BLaER1 treated with 17β-estradiol and CSF1 and Interleukin-3, amounts not matched to agents 10 nM and 100 nM (cell line): Measurements from ENCODE around the gene C9orf85.

Source experiments
- H3K27ac ChIP-seq, 11 experiments: shearing (Covaris generic); formaldehyde crosslinking; 2 replicates each; pipeline ENCODE4 v1.8.1; 2022
- H3K27me3 ChIP-seq, 11 experiments: shearing (Covaris generic); formaldehyde crosslinking; 2 replicates each; pipeline ENCODE4 v1.8.1; 2022
- H3K36me3 ChIP-seq, 11 experiments: shearing (Covaris generic); formaldehyde crosslinking; 2 replicates each; pipeline ENCODE4 v1.8.1; 2022
- H3K4me1 ChIP-seq, 10 experiments: shearing (Covaris generic); formaldehyde crosslinking; 2 replicates each; pipeline ENCODE4 v1.8.1; 2022
- H3K4me2 ChIP-seq, 11 experiments: shearing (Covaris generic); formaldehyde crosslinking; 2 replicates each; pipeline ENCODE4 v1.8.1; 2022
- H3K4me3 ChIP-seq, 10 experiments: shearing (Covaris generic); formaldehyde crosslinking; 2 replicates each; pipeline ENCODE4 v1.8.1; 2022
- H3K9ac ChIP-seq, 11 experiments: shearing (Covaris generic); formaldehyde crosslinking; 2 replicates each; pipeline ENCODE4 v1.8.1; 2022
- H3K9me3 ChIP-seq, 11 experiments: shearing (Covaris generic); formaldehyde crosslinking; replicated peaks in 1 of 11; 2 replicates each; pipeline ENCODE4 v1.8.1; 2022
- H4K20me1 ChIP-seq, 11 experiments: shearing (Covaris generic); formaldehyde crosslinking; 2 replicates each; pipeline ENCODE4 v1.8.1; 2022
- Cebpa-rat ChIP-seq, 11 experiments: shearing (Covaris generic); IDR thresholded peaks; 2 replicates each; pipeline ENCODE4 v1.8.1; 2022

The C9orf85 gene

DNA sequence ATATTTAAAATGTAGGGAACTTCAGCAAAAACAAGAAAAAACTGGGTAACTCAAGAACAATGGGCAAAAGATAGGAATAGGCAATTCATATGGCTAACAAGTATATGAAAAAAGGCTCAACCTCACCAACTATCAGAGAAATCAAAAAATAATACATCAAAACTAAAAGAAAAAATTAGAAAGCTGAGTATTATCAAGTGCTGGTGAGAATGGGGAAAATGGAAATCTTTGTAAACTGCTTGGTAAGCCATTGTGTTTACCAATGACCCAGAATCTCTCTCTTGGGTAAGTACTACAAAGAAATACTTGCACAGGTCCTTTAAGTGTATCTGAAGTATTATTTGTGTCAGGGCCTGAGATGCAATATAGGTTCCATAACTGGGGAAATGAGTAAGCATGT, 27.4 kb upstream of the C9orf85 start:
- Histone ChIP-seq H3K27ac (no peak overlapping the region), H3K9me3 (peaks cover 62 to 100% (median 93%) of the 10 kb centered on the region in 11 experiments), H3K4me3 (peak overlapping the region in 2 of 10 experiments; percentile 22 to 37; a peak in 6 of 20 replicates), H4K20me1 (peaks cover 0 to 57% (median 10%) of the 10 kb centered on the region in 11 experiments; a peak in 9 of 22 replicates), H3K27me3 (no peaks in the 10 kb centered on the region), H3K36me3 (peaks cover 38 to 100% (median 82%) of the 10 kb centered on the region in 11 experiments), H3K4me2 (no peak overlapping the region), H3K9ac (no peak overlapping the region), H3K4me1 (peaks cover 5 to 36% (median 16%) of the 10 kb centered on the region in 10 experiments)
- TF ChIP-seq Cebpa-rat (IDR thresholded peaks at IDR 0.05) = no peak

DNA sequence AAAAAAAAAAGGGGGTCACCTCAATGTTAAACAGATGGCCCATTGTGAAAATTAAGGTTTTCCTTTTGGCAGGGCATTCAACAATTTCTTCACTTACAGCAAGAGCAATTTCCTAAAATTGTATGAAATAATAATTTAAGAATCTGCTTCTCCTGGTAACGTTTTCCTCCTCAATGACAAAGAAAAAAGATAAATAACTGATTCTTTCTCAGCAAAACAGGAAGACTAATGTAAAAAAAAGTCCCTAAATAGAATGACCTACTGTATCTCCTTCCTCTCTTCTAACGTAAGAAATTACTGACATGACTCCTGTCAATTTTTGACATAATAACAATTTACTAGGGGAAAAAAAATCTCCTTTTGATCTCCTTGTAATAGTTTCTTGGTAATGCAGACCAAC, 26.0 kb upstream of the C9orf85 start:
- peaks cover 47 to 93% (median 84%) of the 10 kb centered on the region in 11 experiments for H3K9me3 ChIP-seq

DNA sequence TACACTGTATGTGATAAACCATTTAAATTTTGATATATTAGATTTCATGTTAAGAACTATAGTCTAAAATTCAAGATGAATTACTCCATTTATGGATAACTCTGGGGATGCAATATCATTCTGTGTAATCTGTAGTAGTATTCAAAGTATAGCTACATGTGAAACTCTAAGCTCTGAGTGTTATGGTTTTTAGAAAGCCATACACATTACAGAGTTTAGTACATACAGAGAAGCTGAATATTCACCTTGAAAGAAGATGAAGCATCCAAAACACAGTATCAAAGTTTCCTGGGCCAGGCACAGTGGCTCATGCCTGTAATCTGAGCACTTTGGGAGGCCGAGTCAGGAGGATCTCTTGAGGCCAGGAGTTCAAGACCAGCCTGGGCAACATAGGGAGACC, 25.4 kb upstream of the C9orf85 start:
- peak overlapping the region in 10 of 11 experiments; percentile 6 to 59 (median 40); a peak in 13 of 22 replicates for H3K4me2 ChIP-seq
- no peaks in the 10 kb centered on the region for H3K27me3 ChIP-seq
- no peak overlapping the region; a peak in 1 of 22 replicates for H3K9ac ChIP-seq
- no peak for TF ChIP-seq Cebpa-rat (IDR thresholded peaks at IDR 0.05)
- H4K20me1 ChIP-seq = peaks cover 0 to 65% (median 21%) of the 10 kb centered on the region in 11 experiments; a peak in 9 of 22 replicates
- peak overlapping the region in 8 of 11 experiments; percentile 21 to 56 (median 46); a peak in 13 of 22 replicates for H3K27ac ChIP-seq
- H3K36me3 ChIP-seq = peaks cover 40 to 96% (median 74%) of the 10 kb centered on the region in 11 experiments
- peaks cover 13 to 52% (median 33%) of the 10 kb centered on the region in 10 experiments for H3K4me1 ChIP-seq
- peak overlapping the region in 1 of 10 experiments; percentile 20; a peak in 1 of 20 replicates for H3K4me3 ChIP-seq
- H3K9me3 ChIP-seq = peaks cover 41 to 87% (median 79%) of the 10 kb centered on the region in 11 experiments

More for the DNA sequence above, 26.0 kb upstream of the C9orf85 start:
- Histone ChIP-seq H3K4me2 (peak overlapping the region in 8 of 11 experiments; percentile 6 to 47 (median 34); a peak in 11 of 22 replicates), H3K4me1 (peaks cover 13 to 47% (median 29%) of the 10 kb centered on the region in 10 experiments), H3K27me3 (no peaks in the 10 kb centered on the region), H3K9ac (no peak overlapping the region; a peak in 1 of 22 replicates), H3K4me3 (peak overlapping the region in 1 of 10 experiments; percentile 8; a peak in 2 of 20 replicates), H3K36me3 (peaks cover 41 to 96% (median 79%) of the 10 kb centered on the region in 11 experiments), H3K27ac (peak overlapping the region in 6 of 11 experiments; percentile 15 to 56 (median 42); a peak in 5 of 22 replicates), H4K20me1 (peaks cover 0 to 59% (median 16%) of the 10 kb centered on the region in 11 experiments; a peak in 9 of 22 replicates)
- TF ChIP-seq Cebpa-rat (IDR thresholded peaks at IDR 0.05) = no peak

DNA sequence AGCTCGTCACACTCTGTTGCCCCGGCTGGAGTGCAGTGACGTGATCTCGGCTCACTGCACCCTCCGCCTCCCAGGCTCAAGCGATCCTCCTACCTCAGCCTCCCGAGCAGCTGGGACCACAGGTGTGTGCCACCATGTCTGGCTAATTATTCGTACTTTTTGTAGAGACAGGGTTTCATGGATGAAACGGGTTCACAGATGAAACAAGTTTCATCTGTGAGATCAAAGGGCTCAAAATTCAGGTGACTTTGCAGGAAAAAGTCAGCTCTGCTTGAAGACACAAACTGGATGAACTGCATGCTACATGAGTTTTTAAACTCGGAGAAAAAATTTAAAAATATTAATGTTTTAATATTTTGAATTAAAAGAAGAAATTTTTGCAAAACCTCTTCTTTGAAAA, 24.9 kb upstream of the C9orf85 start:
- Histone ChIP-seq H3K4me1 (peaks cover 15 to 57% (median 37%) of the 10 kb centered on the region in 10 experiments), H3K9ac (no peak overlapping the region), H4K20me1 (peaks cover 0 to 68% (median 22%) of the 10 kb centered on the region in 11 experiments; a peak in 9 of 22 replicates), H3K9me3 (peaks cover 36 to 84% (median 74%) of the 10 kb centered on the region in 11 experiments), H3K4me3 (peak overlapping the region in 2 of 10 experiments; percentile 17 to 20; a peak in 3 of 20 replicates), H3K27ac (peak overlapping the region in 8 of 11 experiments; percentile 21 to 56 (median 46); a peak in 13 of 22 replicates), H3K4me2 (peak overlapping the region in 9 of 11 experiments; percentile 6 to 59 (median 41); a peak in 16 of 22 replicates), H3K27me3 (no peaks in the 10 kb centered on the region), H3K36me3 (peaks cover 35 to 96% (median 72%) of the 10 kb centered on the region in 11 experiments)
- no peak for TF ChIP-seq Cebpa-rat (IDR thresholded peaks at IDR 0.05)

DNA sequence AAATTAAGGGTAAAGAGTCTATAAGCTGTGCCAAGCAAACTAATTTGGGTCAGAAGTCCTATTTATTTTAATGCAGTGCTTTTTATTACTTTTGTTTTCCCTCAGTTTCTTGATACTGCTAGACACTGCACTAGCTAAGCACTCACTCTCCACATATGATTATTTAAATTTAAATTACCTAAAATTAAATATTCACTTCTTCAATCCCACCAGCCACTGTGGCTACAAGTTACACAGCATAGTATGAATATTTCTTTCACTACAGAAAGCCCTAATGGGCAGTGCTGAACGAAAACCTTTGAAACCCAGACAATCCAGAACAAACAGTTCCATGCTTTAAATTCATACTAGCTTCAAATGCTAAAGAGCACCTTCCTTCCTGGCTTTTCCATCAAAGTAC, 24.1 kb upstream of the C9orf85 start:
- Histone ChIP-seq H3K36me3 (peaks cover 27 to 94% (median 65%) of the 10 kb centered on the region in 11 experiments), H3K9me3 (peaks cover 28 to 81% (median 65%) of the 10 kb centered on the region in 11 experiments), H3K9ac (no peak overlapping the region), H3K27ac (peak overlapping the region in 5 of 11 experiments; percentile 4 to 51 (median 19); a peak in 3 of 22 replicates), H4K20me1 (peaks cover 0 to 66% (median 22%) of the 10 kb centered on the region in 11 experiments; a peak in 9 of 22 replicates), H3K4me1 (peaks cover 16 to 66% (median 42%) of the 10 kb centered on the region in 10 experiments), H3K27me3 (no peaks in the 10 kb centered on the region), H3K4me3 (peak overlapping the region in 1 of 10 experiments; percentile 8; a peak in 1 of 20 replicates), H3K4me2 (peak overlapping the region in 6 of 11 experiments; percentile 1 to 47 (median 18); a peak in 7 of 22 replicates)
- TF ChIP-seq Cebpa-rat (IDR thresholded peaks at IDR 0.05) = no peak

DNA sequence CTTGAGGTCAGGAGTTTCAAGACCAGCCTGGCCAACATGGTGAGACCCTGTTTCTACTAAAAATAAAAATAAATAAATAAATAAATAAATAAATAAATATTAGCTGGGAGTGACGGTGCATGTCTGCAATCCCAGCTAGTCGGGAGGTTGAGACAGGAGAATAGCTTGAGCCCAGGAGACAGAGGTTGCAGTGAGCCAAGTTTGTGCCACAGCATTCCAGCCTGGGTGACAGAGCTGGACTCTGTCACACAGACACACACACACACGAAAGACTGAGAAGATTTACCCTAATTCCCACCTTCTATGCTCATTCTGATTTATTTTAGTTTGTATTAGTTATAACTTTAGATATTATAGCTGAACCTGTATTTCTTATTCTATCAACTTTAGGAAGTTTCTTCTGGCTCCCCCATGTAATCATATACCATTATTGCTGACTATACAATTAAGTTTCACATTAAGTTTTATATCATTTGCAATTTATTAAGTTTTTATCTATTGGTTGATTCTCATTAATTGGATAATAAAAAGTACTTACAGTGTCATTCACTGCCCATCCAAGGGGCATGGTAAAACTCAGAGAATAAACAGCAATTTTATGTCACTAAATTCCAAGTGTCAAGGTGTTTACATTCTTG, 21.3 kb upstream of the C9orf85 start:
- H3K27ac ChIP-seq = peak overlapping the region in 6 of 11 experiments; percentile 26 to 56 (median 42); a peak in 6 of 22 replicates
- H4K20me1 ChIP-seq = peaks cover 0 to 59% (median 22%) of the 10 kb centered on the region in 11 experiments; a peak in 9 of 22 replicates
- 0 out of 20 replicates have a peak overlapping the region, but pooled peaks of 1 of the 10 experiments have one; percentile 42 for H3K4me3 ChIP-seq
- no peak for TF ChIP-seq Cebpa-rat (IDR thresholded peaks at IDR 0.05)
- H3K36me3 ChIP-seq = peaks cover 3 to 94% (median 58%) of the 10 kb centered on the region in 11 experiments; a peak in 16 of 22 replicates
- H3K9me3 ChIP-seq = peaks cover 0 to 81% (median 54%) of the 10 kb centered on the region in 11 experiments; a peak in 19 of 22 replicates
- no peaks in the 10 kb centered on the region for H3K27me3 ChIP-seq
- peaks cover 33 to 80% (median 60%) of the 10 kb centered on the region in 10 experiments for H3K4me1 ChIP-seq
- H3K4me2 ChIP-seq = peak overlapping the region in 9 of 11 experiments; percentile 27 to 71 (median 46); a peak in 15 of 22 replicates
- H3K9ac ChIP-seq = no peak overlapping the region; a peak in 2 of 22 replicates

DNA sequence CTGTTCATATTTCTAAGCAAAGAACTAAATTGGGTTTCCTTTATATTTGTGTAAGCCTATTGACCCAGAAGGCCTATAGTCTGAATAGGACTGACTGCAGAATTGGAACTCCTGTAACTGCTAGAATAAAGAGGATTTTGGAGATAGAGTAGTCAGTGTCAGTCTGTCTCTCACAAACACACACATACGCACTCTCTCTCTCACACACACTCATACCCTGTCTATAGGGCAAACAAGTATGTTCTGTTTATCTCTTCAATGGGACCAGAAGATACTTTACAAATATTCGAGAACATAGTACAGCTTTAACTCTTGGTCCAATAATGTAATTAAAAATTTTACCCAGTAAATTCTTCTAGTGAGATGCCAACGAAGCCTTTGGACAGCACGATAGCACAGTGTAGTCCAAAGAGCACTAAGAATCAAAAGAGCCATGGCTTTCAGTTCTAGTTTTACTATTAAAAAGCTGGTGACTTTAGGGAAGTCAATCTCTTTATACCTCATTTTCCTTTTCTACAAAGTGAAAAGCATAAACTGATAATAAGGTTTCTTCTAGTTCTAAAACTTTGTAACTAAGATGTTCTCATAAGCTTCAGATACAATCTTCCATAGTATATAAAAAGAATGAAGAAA, 19.8 kb upstream of the C9orf85 start:
- peaks cover 3 to 92% (median 51%) of the 10 kb centered on the region in 11 experiments; a peak in 16 of 22 replicates for H3K36me3 ChIP-seq
- H3K9ac ChIP-seq = no peak overlapping the region; a peak in 1 of 22 replicates
- H3K9me3 ChIP-seq = peaks cover 0 to 66% (median 40%) of the 10 kb centered on the region in 11 experiments; a peak in 17 of 22 replicates
- H3K27ac ChIP-seq = peak overlapping the region in 7 of 11 experiments; percentile 8 to 53 (median 39); a peak in 12 of 22 replicates
- TF ChIP-seq Cebpa-rat (IDR thresholded peaks at IDR 0.05) = no peak
- H4K20me1 ChIP-seq = peaks cover 0 to 61% (median 21%) of the 10 kb centered on the region in 11 experiments; a peak in 8 of 22 replicates
- H3K4me1 ChIP-seq = peaks cover 43 to 89% (median 67%) of the 10 kb centered on the region in 10 experiments
- no peaks in the 10 kb centered on the region for H3K27me3 ChIP-seq
- H3K4me3 ChIP-seq = no peak overlapping the region
- H3K4me2 ChIP-seq = peak overlapping the region in 10 of 11 experiments; percentile 1 to 71 (median 32); a peak in 14 of 22 replicates

DNA sequence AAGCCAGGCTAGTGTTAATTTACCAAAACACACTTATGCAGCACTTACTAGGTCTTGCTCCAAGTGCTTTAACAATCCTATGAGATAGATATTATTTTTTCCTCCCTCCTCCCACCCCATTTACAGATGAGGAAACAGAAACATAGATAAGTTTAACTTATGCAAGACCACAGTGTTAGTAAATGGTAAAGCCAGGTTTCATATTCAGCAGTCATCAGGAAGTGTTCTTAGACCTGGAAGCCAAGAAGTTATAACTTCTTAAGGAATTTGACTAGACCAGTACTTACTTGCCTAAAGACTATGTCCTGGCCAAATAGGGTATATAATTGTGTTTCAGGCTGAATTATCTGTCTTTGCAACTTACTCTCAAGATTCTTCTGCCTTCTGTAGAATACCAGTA, 16.3 kb upstream of the C9orf85 start:
- peaks cover 64 to 90% (median 82%) of the 10 kb centered on the region in 10 experiments for H3K4me1 ChIP-seq
- H3K27ac ChIP-seq = peak overlapping the region in 9 of 11 experiments; percentile 27 to 99 (median 96); a peak in 17 of 22 replicates
- no peaks in the 10 kb centered on the region for H3K27me3 ChIP-seq
- no peak for TF ChIP-seq Cebpa-rat (IDR thresholded peaks at IDR 0.05)
- H3K9me3 ChIP-seq = peaks cover 0 to 36% (median 20%) of the 10 kb centered on the region in 11 experiments; a peak in 16 of 22 replicates
- H4K20me1 ChIP-seq = peaks cover 0 to 76% (median 14%) of the 10 kb centered on the region in 11 experiments; a peak in 11 of 22 replicates
- peak overlapping the region in 2 of 11 experiments; percentile 8 to 90; a peak in 3 of 22 replicates for H3K9ac ChIP-seq
- H3K4me2 ChIP-seq = peak overlapping the region; percentile 80 to 99 (median 92)
- peaks cover 0 to 57% (median 24%) of the 10 kb centered on the region in 11 experiments; a peak in 16 of 22 replicates for H3K36me3 ChIP-seq
- H3K4me3 ChIP-seq = 0 out of 20 replicates have a peak overlapping the region, but pooled peaks of 1 of the 10 experiments have one; percentile 1
